HEK293 (cell line): ENCODE data around the gene TSHZ3.

Source experiments
- SP2 ChIP-seq: fragments of 450-650 bp; formaldehyde crosslinking; IDR thresholded peaks from 2 replicates; pipeline ENCODE4 v1.5.1; 2016; ENCODE audit warnings: missing biosample characterization, missing genetic modification characterization
- ZNF324 ChIP-seq: fragments of 450-650 bp; formaldehyde crosslinking; IDR thresholded peaks from 2 replicates; pipeline ENCODE4 v1.5.1; 2016; ENCODE audit warnings: missing biosample characterization, missing genetic modification characterization
- ZNF341 ChIP-seq: fragments of 450-650 bp; formaldehyde crosslinking; IDR thresholded peaks from 2 replicates; pipeline ENCODE4; 2016; ENCODE audit warnings: low read depth, missing biosample characterization, missing genetic modification characterization
- ZNF544 ChIP-seq: fragments of 450-650 bp; formaldehyde crosslinking; IDR thresholded peaks from 2 replicates; pipeline ENCODE4 v1.5.0; 2017; ENCODE audit warnings: missing biosample characterization, missing genetic modification characterization
- TF ChIP-seq, protein P1 (sequence below): fragments of 450-650 bp; formaldehyde crosslinking; IDR thresholded peaks from 2 replicates; pipeline ENCODE4 v1.5.1; 2016; ENCODE audit warnings: missing biosample characterization, missing genetic modification characterization

DNA sequence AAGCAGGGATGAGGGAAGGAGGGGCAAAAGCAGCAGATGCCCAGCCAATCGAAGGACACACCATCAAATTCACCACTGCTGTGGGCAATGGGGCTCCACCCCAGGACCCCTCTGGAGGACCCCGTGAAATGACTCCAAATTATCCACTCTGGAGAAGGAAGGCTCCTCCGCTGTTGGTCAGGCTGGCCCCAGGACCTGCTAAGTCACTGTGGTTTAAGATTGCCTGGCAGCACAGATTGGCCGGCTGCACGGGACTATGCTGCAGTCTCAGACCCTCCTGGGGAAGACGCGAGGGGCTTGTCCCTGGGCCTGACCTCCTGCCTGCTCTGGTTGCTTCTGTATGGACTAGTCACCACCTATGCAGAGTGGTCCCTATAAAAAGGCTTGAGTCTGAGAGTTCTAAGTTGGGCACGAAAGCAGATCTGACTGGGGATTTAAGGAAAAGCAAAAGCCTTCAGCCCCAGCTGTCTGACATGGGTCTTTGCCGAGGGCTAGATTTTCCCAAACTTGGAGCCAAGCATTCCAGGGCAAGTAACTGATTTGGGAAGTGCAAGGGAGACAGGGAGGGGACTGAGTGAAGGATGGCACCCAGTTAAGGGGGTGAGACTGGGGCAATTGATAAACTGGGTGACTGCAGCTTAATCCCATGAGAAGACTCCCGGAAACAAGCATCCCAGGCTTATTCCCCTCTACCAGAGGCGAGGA lies 91.7 kb downstream of the TSHZ3 start:
- TF ChIP-seq, protein P1, sequence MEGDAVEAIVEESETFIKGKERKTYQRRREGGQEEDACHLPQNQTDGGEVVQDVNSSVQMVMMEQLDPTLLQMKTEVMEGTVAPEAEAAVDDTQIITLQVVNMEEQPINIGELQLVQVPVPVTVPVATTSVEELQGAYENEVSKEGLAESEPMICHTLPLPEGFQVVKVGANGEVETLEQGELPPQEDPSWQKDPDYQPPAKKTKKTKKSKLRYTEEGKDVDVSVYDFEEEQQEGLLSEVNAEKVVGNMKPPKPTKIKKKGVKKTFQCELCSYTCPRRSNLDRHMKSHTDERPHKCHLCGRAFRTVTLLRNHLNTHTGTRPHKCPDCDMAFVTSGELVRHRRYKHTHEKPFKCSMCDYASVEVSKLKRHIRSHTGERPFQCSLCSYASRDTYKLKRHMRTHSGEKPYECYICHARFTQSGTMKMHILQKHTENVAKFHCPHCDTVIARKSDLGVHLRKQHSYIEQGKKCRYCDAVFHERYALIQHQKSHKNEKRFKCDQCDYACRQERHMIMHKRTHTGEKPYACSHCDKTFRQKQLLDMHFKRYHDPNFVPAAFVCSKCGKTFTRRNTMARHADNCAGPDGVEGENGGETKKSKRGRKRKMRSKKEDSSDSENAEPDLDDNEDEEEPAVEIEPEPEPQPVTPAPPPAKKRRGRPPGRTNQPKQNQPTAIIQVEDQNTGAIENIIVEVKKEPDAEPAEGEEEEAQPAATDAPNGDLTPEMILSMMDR = no peak
- TF ChIP-seq ZNF324 (no peak), ZNF544 (tag by site-specific recombination) (no peak), SP2 (no peak), ZNF341 (tag by site-specific recombination) (no peak)
